ENCODE results near the gene STPG2.

The STPG2 gene

DNA sequence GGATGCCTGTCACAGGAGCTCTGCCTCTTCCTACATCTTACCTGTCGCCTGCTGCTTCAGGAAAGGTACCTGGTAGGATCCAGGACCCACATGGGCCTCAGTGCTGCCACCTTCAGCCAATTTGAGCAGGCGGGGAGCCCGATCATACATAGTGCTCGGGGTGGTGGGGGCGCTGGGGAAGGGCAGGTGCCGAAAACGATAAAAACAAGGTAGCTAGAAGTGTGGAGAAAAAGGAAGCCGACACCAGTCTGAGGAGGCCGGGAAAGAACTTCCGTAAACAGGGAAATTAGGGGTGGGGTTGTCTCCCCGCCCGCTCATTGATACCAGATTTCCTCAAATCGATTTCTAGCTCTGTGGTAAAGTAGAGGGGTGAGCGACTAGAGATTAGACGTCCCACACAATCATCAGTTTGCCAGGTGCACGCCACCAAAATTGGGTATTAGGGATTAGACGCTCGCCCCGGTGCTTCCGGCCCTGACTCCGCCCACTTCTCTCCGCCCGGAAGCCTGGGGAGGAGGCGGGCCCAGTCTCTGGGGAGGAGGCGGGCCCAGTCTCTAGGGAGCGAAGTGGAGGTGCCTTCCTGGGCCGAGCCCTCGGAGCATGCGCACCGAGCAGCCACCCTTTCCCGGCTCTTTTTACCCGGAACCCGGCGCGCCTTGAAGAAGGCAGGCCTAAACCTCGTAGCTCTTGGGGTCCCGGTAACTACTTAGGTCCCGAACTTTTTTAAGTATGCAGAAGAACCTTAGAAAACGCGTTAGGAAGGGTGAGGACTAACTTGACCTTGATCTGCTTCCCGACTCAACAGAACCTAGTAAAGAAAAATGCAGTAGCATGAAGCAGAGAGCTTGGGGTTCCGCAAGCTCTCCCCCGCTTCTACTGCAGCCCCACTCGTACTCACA is at the start of gene STPG2:
Gene STPG2 (minus strand): TSS at position 476 of the 899 bp plus-strand sequence.
- no peaks in the 10 kb centered on the region for H3K27me3 ChIP-seq
- TF ChIP-seq CTCF (IDR thresholded peaks at IDR 0.05), result peak; percentile 47
- no peaks in the 10 kb centered on the region for H3K36me3 ChIP-seq
- peaks cover 8 to 13% of the 10 kb centered on the region in 2 experiments for H3K4me1 ChIP-seq (ENCODE audit: control insufficient read depth in 1 of 2, insufficient read depth in 1 of 2, low read depth in 1 of 2, low read length in 1 of 2)
- H3K9me3 ChIP-seq, result no peaks in the 10 kb centered on the region
- peak within 1 kb of the TSS; percentile 91 for H3K27ac ChIP-seq
- peak within 1 kb of the TSS; percentile 96 for H3K4me3 ChIP-seq (ENCODE audit: low read depth in 1 of 2, low read length in 1 of 2)

GRCh38 chr4:98185279-98185678 is 42.0 kb upstream of the STPG2 start:
- H3K4me3 ChIP-seq (ENCODE audit: low read depth in 1 of 2, low read length in 1 of 2), result no peak overlapping the region

DNA sequence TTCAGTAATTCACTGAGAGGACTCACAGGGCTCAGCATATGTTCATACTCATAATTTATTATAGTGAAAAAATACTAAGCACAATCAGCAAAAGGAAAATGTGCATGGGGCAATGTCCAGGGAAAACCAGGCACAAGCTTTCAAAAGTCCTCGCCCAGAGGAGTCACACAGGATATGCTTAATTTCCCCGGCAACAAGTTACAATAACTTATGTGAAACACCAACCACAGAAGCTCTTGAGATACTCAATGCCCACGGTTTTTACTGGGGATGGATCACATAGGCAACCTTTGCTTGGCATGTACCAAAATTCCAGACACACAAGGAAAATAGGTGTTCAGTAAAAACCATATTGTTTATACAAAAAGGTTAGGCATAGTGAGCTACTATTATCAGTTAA is 38.5 kb upstream of the STPG2 start:
- no peak for TF ChIP-seq CTCF (IDR thresholded peaks at IDR 0.05)
- no peak overlapping the region for H3K27ac ChIP-seq
- H3K4me1 ChIP-seq (ENCODE audit: control insufficient read depth in 1 of 2, insufficient read depth in 1 of 2, low read depth in 1 of 2, low read length in 1 of 2), result no peaks in the 10 kb centered on the region
- no peak overlapping the region for H3K4me3 ChIP-seq (ENCODE audit: low read depth in 1 of 2, low read length in 1 of 2)
- no peaks in the 10 kb centered on the region for H3K27me3 ChIP-seq
- no peaks in the 10 kb centered on the region for H3K9me3 ChIP-seq
- H3K36me3 ChIP-seq, result no peaks in the 10 kb centered on the region

More at GRCh38 chr4:98185279-98185678, 42.0 kb upstream of the STPG2 start:
- no peak for TF ChIP-seq CTCF (IDR thresholded peaks at IDR 0.05)
- Histone ChIP-seq H3K36me3 (no peaks in the 10 kb centered on the region), H3K27me3 (no peaks in the 10 kb centered on the region), H3K9me3 (no peaks in the 10 kb centered on the region), H3K4me1 (ENCODE audit: control insufficient read depth in 1 of 2, insufficient read depth in 1 of 2, low read depth in 1 of 2, low read length in 1 of 2) (no peaks in the 10 kb centered on the region), H3K27ac (no peak overlapping the region)

GRCh38 chr4:98179951-98180350 is 36.7 kb upstream of the STPG2 start:
- Histone ChIP-seq H3K4me1 (ENCODE audit: control insufficient read depth in 1 of 2, insufficient read depth in 1 of 2, low read depth in 1 of 2, low read length in 1 of 2) (no peaks in the 10 kb centered on the region), H3K4me3 (ENCODE audit: low read depth in 1 of 2, low read length in 1 of 2) (no peak overlapping the region), H3K27ac (no peak overlapping the region), H3K36me3 (no peaks in the 10 kb centered on the region), H3K27me3 (no peaks in the 10 kb centered on the region), H3K9me3 (no peaks in the 10 kb centered on the region)
- no peak for TF ChIP-seq CTCF (IDR thresholded peaks at IDR 0.05)

DNA sequence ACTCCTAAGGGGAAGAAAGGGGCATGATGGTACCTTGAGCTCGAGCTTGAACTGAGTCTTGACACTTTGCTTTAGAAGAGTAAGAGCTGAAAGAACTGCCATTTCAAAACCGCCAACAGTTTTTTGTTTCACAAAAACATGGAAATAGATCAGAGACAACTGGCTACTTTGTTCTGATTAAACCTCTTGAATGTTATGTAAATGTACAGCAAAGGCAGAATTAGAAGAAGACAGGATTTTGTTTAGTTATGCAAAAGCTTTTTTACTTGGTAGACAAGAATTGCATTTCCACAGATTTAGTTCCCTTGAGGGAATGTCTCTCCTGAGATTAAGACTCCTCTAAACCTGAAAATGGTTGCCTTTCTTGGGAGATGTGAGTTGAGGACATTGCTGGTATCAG is 33.3 kb upstream of the STPG2 start:
- Histone ChIP-seq H3K27me3 (no peaks in the 10 kb centered on the region), H3K36me3 (no peaks in the 10 kb centered on the region), H3K4me3 (ENCODE audit: low read depth in 1 of 2, low read length in 1 of 2) (no peak overlapping the region), H3K9me3 (no peaks in the 10 kb centered on the region), H3K4me1 (ENCODE audit: control insufficient read depth in 1 of 2, insufficient read depth in 1 of 2, low read depth in 1 of 2, low read length in 1 of 2) (no peaks in the 10 kb centered on the region), H3K27ac (no peak overlapping the region)
- no peak for TF ChIP-seq CTCF (IDR thresholded peaks at IDR 0.05)
